Activated CD8-positive, alpha-beta T cell treated with anti-CD3 and anti-CD28 coated beads for 36 hours (primary cell): ENCODE data around the gene CLCN1. TPM values are rescaled to one million over a fixed set of nuclear protein-coding genes. Genes with fewer than 3 reads are reported as not detected.

Experiments used
- ATAC-seq: fragments of 200-7000 bp; cut with Tn5 transposase; one replicate; pipeline ENCODE4 v1.10.0; 2021; ENCODE audit warnings: mild to moderate bottlenecking, moderate library complexity
- CTCF ChIA-PET: fragments of 350-600 bp; sonication (Branson Sonifier 250); formaldehyde crosslinking; loops from one replicate; lab custom pipeline; 2021; ENCODE audit warnings: antibody characterized with exemption; lab: Charles Lee
- POLR2A ChIA-PET: fragments of 350-600 bp; sonication (Branson Sonifier 250); formaldehyde crosslinking; loops from one replicate; lab custom pipeline; 2021; ENCODE audit warnings: antibody characterized with exemption; lab: Charles Lee
- DNase-seq: peaks from one replicate; pipeline ENCODE4 v3.0.0-alpha.2; 2020
- H3K27ac Mint-ChIP-seq: one replicate; pipeline ENCODE4 v1.8.0; 2021; ENCODE audit warnings: mild to moderate bottlenecking, mixed read lengths
- H3K27me3 Mint-ChIP-seq: one replicate; pipeline ENCODE4 v1.8.0; 2021; ENCODE audit warnings: mixed read lengths
- H3K36me3 Mint-ChIP-seq: one replicate; pipeline ENCODE4 v1.8.0; 2021; ENCODE audit warnings: low read depth, mixed read lengths
- H3K4me1 Mint-ChIP-seq: one replicate; pipeline ENCODE4 v1.8.0; 2021; ENCODE audit warnings: low read depth, mixed read lengths
- H3K4me3 Mint-ChIP-seq: one replicate; pipeline ENCODE4 v1.8.0; 2021; ENCODE audit warnings: mild to moderate bottlenecking, moderate library complexity, mixed read lengths
- H3K9me3 Mint-ChIP-seq: one replicate; pipeline ENCODE4 v1.8.0; 2021; ENCODE audit warnings: mixed read lengths
- intact Hi-C: fragments of 100-400 bp; cut with micrococcal nuclease; formaldehyde crosslinking; loops from one replicate; pipeline ENCODE4 v1.10.0; 2022
- total RNA-seq, 2 experiments: library from RNA; stranded (reverse); gene quantifications; one replicate each; pipeline ENCODE4 v1.2.3, GENCODE V29; 2021
- TF ChIP-seq, protein P1 (sequence below): fragments of 200-600 bp; IDR thresholded peaks from one replicate; pipeline ENCODE4 v1.8.0; 2022; ENCODE audit warnings: antibody characterized with exemption, mild to moderate bottlenecking

The CLCN1 gene
- total RNA-seq, 2 experiments from 2014 or later, result 0.09 TPM; not detected in 1

DNA sequence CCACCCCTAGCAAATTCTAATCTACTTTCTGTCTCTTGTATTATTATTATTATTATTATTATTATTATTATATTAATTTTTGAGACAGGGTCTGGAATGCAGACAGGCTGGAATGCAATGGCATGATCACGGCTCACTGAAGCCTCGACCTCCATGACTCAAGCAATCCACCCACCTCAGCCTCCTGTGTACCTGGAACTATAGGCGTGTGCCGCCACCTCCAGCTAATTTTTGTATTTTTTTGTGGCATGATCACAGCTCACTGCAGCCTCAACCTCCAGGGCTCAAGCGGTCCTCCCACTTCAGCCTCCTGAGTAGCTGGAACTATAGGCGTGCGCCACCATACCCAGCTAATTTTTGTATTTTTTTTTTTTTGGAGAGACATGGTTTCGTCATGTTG is 33.8 kb upstream of the CLCN1 start:
- peaks cover 42% of the 10 kb centered on the region for H3K4me1 Mint-ChIP-seq
- POLR2A ChIA-PET, result interaction anchor here (0.7 to 5.8 kb wide), 2 partner anchors 15 to 19 kb away, joined by 3 to 72 read pairs; partner anchors contain the start of gene GSTK1
- H3K36me3 Mint-ChIP-seq, result peaks cover 4% of the 10 kb centered on the region
- no peak overlapping the region for H3K27ac Mint-ChIP-seq
- H3K27me3 Mint-ChIP-seq, result no peaks in the 10 kb centered on the region
- CTCF ChIA-PET, result interaction anchor here (1.0 to 2.3 kb wide), 2 partner anchors 18 to 67 kb away, joined by 3 to 10 read pairs; no protein-coding TSS in a partner anchor
- intact Hi-C loops, result loop anchor here (5.0 kb wide), 1 partner anchor 35 kb away; no protein-coding TSS in a partner anchor
- TF ChIP-seq, protein P1, sequence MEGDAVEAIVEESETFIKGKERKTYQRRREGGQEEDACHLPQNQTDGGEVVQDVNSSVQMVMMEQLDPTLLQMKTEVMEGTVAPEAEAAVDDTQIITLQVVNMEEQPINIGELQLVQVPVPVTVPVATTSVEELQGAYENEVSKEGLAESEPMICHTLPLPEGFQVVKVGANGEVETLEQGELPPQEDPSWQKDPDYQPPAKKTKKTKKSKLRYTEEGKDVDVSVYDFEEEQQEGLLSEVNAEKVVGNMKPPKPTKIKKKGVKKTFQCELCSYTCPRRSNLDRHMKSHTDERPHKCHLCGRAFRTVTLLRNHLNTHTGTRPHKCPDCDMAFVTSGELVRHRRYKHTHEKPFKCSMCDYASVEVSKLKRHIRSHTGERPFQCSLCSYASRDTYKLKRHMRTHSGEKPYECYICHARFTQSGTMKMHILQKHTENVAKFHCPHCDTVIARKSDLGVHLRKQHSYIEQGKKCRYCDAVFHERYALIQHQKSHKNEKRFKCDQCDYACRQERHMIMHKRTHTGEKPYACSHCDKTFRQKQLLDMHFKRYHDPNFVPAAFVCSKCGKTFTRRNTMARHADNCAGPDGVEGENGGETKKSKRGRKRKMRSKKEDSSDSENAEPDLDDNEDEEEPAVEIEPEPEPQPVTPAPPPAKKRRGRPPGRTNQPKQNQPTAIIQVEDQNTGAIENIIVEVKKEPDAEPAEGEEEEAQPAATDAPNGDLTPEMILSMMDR, result no peak
- H3K4me3 Mint-ChIP-seq, result no peak overlapping the region
- ATAC-seq (no peak), DNase-seq (no peak)
- peaks cover 3% of the 10 kb centered on the region for H3K9me3 Mint-ChIP-seq

GRCh38 chr7:143283381-143283780 is 32.5 kb upstream of the CLCN1 start:
- H3K4me3 Mint-ChIP-seq, result no peak overlapping the region

GRCh38 chr7:143284591-143285469 is 31.1 kb upstream of the CLCN1 start, which contains the start of gene TMEM139:
TSS of gene TMEM139 (plus strand) at chr7:143284958. CDS start at chr7:143285958, 1,000 bp downstream.
- Mint-ChIP-seq H3K36me3 (peaks cover 18% of the 10 kb centered on the region), H3K4me3 (no peak within 1 kb of the TSS), H3K27me3 (no peaks in the 10 kb centered on the region), H3K27ac (peak within 1 kb of the TSS; percentile 33), H3K4me1 (peaks cover 40% of the 10 kb centered on the region), H3K9me3 (peaks cover 3% of the 10 kb centered on the region)
- TF ChIP-seq, protein P1, result no peak
- CTCF ChIA-PET, result interaction anchor here (1.0 to 2.3 kb wide), 2 partner anchors 13 to 15 kb away, joined by 3 to 10 read pairs; no protein-coding TSS in a partner anchor
- ATAC-seq (no peak), DNase-seq (no peak)
- intact Hi-C loops, result loop anchor here (5.0 kb wide), 1 partner anchor 38 kb away; no protein-coding TSS in a partner anchor
- POLR2A ChIA-PET, result interaction anchor here (3.6 kb wide), 1 partner anchor 20 kb away, joined by 31 read pairs; the partner anchor contains the start of gene GSTK1

More at GRCh38 chr7:143283381-143283780, 32.5 kb upstream of the CLCN1 start:
- H3K9me3 Mint-ChIP-seq, result peaks cover 3% of the 10 kb centered on the region
- no peak for ATAC-seq
- no peaks in the 10 kb centered on the region for H3K27me3 Mint-ChIP-seq
- DNase-seq, result no peak
- TF ChIP-seq, protein P1, result no peak
- H3K36me3 Mint-ChIP-seq, result peaks cover 8% of the 10 kb centered on the region
- CTCF ChIA-PET, result interaction anchor here (1.0 to 2.3 kb wide), 2 partner anchors 15 to 16 kb away, joined by 3 to 10 read pairs; no protein-coding TSS in a partner anchor
- intact Hi-C loops, result loop anchor here (5.0 kb wide), 1 partner anchor 36 kb away; no protein-coding TSS in a partner anchor
- H3K4me1 Mint-ChIP-seq, result peaks cover 49% of the 10 kb centered on the region
- POLR2A ChIA-PET, result interaction anchor here (0.8 to 5.8 kb wide), 2 partner anchors 12 to 17 kb away, joined by 4 to 72 read pairs; partner anchors contain the start of gene GSTK1
- peak overlapping the region; percentile 33 for H3K27ac Mint-ChIP-seq

- Mint-ChIP-seq H3K4me3 (no peak overlapping the region), H3K36me3 (peaks cover 22% of the 10 kb centered on the region), H3K9me3 (peaks cover 3% of the 10 kb centered on the region), H3K4me1 (peaks cover 38% of the 10 kb centered on the region), H3K27me3 (no peaks in the 10 kb centered on the region), H3K27ac (no peak overlapping the region)
- TF ChIP-seq, protein P1, result no peak
- ATAC-seq (no peak), DNase-seq (no peak)
- ChIA-PET CTCF (interaction anchor here (0.9 kb wide), 1 partner anchor 45 kb away, joined by 3 read pairs; no protein-coding TSS in a partner anchor), POLR2A (interaction anchor here (3.6 kb wide), 1 partner anchor 21 kb away, joined by 31 read pairs; the partner anchor contains the start of gene GSTK1)
- intact Hi-C loops, result no loop called here
Measured at GRCh38 chr7:143285470-143285778, 30.5 kb upstream of the CLCN1 start.
